NCI-H69 (cell line): ENCODE results near the gene AMZ1.
"Not testable (repeated sequence)": the region's sequence is repeated elsewhere in the genome, so short reads cannot be mapped to it uniquely, and the experiment has no call there.

ENCODE experiments used
- DNase-seq: peaks from one replicate; lab custom pipeline; 2025; lab: John Stamatoyannopoulos, UW

AMZ1 gene

DNA sequence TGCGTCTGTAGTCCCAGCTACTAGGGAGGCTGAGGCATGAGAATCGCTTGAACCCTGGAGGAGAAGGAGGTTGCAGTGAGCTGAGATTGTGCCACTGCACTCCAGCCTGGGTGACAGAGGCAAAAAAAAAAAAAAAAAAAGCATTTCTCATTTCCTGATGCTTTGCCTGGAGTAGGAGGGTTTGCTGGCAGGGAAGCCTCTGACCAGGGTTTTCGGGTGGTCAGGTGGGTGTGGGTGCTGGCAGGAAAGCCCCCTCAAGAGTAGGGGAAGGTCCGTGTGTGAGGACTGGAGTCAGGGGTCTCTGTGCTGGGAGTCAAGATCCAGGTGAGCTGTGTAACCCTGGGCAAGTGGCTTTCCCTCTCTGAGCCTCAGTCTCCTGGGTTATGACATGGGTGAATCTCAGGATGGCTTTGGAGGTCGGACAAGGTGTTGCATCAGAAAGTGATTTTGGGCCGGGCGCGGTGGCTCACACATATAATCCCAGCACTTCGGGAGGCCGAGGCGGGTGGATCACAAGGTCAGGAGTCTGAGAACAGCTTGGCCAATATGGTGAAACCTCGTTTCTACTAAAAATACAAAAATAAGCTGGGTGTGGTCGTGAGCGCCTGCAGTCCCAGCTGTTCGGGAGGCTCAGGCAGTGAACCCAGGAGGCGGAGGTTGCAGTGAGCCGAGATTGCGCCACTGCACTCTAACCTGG lies 3.2 kb downstream of the AMZ1 start:
- DNase-seq, result no peak

DNA sequence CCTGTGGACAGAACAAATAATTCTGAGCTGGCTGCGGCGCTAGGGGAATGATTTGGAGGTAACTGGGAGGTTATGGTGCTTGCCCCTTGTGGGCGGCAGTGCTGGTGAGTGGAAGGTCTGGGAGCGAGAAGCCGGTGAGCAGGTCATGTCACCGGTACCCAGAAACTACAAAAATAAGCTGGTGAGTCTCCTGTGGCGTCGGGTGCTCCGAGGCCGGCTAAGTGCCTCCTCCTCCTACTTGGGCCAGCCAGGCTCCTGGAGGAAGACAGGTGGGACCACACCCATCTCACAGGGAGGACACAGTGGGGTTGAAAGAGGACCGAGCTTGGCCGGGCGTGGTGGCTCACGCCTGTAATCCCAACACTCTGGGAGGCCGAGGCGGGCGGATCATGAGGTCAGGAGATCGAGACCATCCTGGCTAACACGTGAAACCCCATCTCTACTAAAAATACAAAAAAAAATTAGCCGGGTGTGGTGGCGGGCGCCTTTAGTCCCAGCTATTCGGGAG lies 4.0 kb downstream of the AMZ1 start:
- peak; percentile 39 for DNase-seq

DNA sequence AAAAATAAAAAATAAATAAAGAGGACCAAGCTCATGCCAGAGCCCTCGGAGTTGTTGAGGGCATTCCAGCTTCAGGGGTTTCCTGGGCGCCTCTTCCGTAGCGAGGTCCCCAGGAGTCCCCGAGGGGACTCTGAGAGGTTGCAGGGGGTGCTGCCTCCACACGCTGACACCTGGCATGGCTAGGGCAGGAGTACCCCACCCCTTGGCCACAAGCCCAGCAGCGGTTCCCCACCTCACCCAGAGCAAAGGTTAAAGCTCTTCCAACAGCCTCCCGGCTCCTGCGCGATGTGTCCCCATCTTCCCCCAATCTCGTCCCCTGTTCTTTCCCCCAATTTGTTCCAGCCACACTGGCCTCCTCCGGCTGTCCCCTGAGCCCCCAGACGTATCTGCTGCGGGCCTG lies 4.5 kb downstream of the AMZ1 start:
- DNase-seq, result no peak

DNA sequence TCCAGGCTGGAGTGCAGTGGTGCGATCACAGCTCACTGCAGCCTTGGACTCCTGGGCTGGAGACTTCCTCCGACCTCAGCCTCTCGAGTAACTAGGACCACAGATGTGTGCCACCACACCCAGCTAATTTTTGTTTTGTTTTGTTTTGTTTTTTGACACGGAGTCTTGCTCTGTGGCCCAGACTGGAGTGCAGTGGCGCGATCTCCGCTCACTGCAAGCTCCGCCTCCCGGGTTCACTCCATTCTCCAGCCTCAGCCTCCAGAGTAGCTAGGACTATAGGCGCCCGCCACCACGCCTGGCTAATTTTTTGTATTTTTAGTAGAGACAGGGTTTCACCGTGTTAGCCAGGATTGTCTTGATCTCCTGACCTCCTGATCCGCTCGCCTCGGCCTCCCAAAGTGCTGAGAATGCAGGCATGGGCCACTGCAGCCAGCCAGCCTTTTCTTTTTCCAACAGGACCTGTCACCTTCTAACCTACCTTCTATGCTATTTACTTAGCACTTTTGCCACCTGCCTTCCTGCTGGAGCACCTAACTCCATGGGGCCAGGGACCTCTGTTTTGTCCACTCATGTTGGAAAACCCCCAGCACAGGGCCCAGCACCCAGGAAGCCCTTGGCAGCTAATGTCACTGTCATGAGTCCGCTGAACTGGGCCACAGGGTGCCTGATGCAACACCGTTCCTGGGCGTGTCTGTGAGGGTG lies 5.6 kb downstream of the AMZ1 start:
- not testable (repeated sequence) for DNase-seq

DNA sequence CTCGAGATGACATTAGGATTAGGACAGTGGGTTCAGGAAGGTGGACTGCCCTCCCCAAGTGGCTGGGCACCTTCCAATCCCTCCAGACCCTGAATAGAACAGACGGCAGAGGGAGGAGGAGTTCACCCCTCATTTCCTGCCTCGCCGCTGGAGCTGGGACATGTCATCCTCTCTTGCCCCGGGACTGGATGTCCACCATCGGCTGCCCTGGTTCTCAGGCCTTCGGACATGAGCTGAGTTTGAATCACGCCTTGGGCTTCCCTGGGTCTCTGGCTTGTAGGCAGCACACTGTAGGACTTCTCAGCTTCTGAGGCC lies 6.1 kb downstream of the AMZ1 start:
- not testable (repeated sequence) for DNase-seq

DNA sequence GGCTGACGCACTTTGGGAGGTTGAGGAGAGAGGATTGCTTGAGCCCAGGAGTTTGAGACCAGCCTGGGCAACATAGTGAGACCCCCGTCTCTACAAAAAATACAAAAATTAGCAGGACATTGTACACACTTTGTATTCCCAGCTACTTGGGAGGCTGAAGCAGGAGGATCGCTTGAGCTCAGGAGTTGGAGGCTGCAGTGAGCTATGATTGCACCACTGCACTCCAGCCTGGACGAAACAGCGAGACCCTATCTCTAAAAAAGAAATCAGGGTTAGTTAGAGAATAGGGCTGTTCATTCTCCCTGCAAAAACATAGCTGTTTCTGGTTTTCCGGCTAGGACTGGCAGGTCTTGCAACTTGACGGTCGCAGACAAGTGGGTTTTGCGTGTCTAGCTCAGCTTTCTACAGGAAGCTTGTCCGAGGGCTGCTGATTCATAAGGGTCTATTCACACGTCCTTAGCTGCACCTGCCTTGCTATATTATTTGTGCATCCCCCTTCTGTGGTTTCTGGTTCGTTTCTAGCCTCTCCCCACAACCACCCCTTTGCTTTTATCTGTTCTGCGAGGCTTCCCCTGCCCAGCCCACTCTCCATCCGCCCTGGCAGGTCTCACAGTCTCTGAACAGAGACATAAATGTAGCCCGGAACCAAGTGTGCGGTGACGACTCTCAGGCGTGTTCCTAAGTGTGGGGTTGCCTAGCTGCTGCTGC lies 10.7 kb downstream of the AMZ1 start:
- peak; percentile 35 for DNase-seq

DNA sequence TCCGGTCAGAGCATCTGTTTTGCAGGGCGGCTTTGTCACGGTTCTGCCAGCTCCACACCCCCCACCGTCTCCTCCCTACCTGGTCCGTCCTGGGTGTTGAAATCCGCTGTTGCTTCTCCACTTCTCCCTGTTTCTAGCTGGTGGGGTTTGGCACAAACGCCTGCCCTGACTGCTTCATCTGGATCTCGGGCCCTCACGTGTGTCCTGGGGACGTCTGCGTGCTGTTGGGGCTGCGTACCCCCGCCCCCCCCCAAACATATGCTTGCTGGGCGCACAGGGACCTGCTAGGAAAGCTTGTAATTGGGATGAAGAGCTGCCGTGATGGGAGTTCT lies 11.3 kb downstream of the AMZ1 start:
- DNase-seq, result no peak

DNA sequence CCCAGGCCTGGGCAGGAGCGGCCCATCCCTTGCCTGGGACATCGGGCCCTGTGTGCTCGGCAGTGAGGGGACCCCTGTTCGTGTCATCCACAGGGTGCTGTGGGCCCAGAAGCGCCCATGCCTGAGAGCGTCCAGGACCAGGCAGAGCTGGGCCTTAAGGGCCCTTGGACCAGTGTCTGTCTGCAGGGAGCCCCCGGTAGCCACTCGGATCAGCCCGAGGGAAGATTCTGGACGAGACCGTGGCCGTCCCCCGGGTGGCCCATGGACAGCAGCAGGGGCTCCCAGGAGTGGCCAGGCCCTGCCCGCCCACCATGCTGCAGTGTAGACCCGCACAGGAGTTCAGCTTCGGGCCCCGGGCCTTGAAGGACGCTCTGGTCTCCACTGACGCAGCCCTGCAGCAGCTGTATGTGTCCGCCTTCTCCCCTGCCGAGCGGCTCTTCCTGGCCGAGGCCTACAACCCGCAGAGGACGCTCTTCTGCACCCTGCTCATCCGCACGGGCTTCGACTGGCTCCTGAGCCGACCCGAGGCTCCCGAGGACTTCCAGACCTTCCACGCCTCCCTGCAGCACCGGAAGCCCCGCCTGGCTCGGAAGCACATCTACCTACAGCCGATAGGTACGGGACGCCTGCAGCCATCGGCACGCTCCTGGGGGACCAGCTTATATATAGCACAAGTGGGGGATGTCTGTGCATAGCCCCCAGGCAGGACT lies 12.3 kb downstream of the AMZ1 start:
- DNase-seq, result no peak

DNA sequence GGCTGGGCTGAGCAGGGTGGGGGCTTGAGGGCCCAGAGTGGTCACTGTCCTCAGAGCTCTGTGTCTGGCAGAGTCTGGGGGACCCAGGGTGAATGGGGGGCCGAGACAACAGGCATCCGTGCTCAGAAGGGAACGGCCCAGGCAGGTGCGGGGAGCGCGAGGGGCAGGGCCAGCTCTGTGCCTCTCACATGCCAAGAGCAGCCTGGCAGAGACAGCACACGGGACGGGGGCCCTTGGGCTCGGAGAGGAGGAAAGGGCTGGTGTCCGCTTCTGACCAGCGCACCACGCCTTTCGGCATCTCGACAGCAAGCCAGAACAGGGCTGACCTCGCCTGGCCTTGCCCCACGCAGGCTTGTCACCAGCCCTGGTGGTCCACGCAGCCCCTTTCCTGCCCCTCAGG lies 13.4 kb downstream of the AMZ1 start:
- DNase-seq, result no peak

DNA sequence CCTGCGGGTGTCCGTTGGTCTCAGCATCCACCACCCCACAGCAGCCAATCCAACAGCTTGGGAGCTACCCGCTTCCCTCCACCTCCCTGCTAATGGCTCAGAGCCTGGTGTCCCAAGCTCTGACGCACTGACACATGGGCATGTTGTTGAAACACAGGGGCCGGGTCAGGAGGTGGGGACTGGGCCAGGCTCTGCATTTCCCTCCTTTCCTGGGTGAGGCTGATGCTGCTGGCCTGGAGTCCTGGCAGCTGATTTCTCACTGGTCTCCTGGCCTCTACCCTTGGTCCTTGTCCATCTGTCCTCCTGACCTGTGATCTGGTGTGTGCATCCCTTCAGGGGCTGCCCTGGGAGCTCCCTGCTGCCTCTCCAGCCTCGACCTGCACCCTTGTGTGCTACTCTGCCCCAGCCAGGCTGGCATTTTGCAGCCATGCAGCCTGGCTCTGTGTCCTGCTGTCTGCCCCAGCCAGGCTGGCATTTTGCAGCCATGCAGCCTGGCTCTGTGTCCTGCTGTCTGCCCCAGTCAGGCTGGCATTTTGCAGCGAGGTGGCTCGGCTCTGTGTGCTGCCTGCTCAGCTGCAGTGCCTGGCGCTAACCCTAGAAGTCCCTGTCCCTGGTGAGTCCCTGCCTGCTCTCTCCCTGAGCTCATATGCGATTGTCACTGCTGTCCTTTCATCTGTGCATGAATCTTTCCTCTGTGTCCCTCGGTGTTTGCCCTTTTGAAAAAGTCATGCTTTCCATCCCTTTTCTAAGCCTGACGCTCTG lies 14.0 kb downstream of the AMZ1 start:
- DNase-seq, result no peak

DNA sequence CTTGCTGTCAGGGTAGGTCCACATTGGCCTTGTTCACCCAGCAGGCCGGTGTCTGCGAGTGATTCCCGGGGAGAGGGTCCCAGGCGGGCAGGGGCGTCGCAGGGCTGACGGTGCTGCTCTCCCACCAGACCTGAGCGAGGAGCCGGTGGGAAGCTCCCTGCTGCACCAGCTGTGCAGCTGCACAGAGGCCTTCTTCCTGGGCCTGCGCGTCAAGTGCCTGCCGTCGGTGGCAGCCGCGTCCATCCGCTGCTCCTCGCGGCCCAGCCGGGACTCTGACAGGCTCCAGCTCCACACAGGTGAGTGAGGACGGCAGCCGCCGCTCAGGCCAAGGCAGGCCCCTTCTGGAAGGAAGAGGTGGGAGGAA lies 14.6 kb downstream of the AMZ1 start:
- no peak for DNase-seq

DNA sequence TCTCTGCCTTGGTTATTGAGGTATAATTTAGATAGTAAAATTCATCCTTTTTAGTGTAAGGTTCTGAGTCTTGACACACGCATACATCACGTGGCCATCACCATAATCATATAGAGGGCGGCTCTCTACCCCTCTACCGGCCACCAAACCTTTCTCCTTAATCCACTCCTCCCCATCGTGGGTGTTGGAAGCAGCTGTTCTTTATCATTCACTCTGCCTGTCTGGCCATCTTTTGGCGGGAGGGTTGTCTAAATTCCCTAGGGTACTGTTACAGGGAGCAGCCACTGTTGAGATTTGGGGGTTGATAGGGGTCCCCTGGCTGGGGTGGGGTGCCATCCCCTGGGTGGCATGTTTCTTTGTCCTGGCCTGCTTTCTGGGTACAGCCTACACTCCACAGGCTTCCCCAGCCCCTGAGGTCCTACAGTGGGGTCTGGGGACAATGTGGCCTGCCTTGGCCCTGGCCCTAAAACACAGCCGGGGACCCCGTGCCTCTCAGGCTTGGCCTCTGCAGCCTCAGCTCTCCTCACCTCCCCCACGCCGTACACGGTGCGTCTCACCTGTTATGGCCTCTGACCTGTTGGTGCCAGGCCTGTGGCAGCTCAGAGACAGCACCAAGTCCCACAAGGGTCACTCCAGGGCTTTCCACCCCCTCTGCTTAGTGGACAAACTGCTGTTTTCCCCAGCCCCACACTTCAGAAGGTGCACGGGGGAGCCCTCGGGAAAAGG lies 17.5 kb downstream of the AMZ1 start:
- no peak for DNase-seq

DNA sequence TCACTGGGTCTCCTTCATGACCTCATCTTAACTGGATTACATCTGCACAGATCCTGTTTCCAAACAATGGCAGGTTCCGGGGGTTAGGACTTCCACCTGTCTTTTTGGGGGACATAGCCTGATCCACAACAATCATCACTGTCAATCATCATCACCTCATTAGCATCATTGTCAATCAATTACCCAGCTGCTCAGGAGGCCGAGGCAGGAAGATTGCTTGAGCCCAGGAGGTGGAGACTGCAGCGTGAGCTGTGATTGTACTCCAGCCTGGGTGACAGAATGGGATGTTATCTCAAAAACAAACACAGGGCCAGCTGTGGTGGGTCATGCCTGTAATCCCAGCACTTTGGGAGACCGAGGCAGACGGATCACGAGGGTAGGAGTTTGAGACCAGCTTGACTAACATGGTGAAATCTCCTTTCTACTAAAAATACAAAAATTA lies 18.7 kb downstream of the AMZ1 start:
- no peak for DNase-seq

DNA sequence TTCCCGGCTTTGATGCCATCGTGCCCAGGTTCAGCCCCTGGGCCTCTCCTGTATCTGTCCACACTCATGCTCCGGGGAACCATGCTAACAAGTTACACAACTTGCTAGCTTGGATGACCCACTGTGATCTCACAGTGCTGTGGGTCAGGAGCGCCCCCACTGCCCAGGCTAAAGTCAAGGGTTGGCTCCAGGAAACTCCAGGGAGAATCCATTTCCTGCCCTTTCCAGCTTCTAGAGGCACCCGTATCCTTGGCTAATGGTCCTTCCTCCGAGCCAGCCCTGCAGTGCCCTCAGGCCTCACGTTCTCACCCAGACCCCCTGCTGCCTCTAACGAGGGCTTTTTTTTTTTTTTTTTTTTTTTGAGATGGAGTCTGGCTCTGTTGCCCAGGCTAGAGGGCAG lies 19.5 kb downstream of the AMZ1 start:
- peak; percentile 37 for DNase-seq

DNA sequence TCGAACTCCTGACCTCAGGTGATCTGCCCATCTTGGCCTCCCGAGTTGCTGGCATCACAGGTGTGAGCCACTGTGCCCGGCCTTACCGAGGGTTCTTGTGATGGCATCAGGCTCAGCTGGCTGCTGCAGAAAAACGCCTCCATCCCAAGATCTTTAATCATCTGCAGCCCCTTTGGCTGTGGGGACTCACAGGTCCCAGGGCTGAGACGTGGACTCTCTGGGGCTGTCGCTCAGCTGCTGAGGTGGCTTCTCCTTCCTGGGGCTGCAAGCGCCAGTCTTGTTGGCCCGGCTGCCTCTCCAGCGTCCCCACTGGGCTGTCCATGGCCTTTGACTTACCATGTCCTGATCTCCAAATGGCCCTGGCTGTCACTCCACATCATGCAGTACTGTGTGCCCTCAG lies 20.0 kb downstream of the AMZ1 start:
- DNase-seq, result no peak

DNA sequence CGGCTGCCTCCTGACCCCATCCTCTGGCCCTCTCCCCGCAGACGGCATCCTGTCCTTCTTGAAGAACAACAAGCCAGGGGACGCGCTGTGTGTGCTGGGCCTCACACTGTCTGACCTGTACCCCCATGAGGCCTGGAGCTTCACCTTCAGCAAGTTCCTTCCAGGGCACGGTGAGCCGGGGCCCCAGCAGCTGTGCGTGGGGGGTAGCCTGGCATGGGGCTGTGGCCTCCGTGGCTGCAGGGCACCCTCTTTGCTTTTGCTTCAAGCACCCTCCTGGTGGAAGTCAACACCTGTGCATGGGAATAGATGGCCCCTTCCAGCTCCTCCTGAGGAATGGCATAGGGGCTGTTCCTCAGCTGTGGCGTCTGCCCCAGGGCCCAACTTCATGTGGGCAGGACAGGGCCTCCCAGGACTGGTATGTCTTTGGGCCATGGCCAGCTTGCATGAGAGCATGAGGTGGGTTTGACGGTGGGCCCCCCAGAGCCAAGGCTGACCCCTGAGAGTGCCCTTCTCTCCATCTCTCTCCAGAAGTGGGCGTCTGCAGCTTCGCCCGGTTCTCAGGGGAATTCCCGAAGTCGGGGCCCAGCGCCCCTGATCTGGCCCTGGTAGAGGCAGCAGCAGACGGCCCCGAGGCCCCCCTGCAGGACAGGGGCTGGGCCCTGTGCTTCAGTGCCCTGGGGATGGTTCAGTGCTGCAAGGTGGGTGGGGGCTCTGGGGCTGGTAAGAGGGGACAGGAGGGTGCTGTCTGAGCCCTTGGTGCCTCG lies 20.7 kb downstream of the AMZ1 start:
- no peak for DNase-seq

DNA sequence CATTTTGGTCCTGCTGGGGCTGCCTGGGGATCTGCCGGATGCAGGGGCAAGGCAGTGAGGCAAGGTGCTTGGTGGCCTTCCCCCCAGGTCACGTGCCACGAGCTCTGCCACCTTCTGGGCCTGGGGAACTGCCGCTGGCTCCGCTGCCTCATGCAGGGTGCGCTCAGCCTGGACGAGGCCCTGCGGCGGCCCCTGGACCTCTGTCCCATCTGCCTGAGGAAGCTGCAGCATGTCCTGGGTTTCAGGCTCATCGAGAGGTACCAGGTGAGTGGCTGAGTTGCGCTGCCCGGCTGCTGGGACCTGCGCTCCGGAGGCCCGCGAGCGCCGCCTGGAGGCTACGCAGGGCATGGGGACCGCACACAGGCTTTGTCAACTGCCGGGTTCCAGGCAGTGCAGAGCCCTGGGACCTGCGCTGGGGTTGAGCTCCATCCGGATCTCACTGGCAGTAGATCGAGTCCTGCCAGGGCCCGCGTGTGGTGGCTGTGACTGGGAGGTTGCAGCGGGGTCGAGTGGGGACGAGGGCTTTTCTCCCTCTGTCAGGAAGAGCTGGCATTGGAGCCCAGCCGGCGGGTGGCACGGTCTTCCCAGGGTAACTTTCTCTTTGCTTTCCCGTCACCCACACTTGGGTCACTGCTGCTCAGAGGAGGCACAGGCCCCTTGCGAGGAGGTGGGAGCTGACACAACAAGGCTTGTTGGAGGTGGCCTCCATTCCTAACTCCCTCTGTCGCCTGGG lies 21.7 kb downstream of the AMZ1 start:
- peak; percentile 60 for DNase-seq

DNA sequence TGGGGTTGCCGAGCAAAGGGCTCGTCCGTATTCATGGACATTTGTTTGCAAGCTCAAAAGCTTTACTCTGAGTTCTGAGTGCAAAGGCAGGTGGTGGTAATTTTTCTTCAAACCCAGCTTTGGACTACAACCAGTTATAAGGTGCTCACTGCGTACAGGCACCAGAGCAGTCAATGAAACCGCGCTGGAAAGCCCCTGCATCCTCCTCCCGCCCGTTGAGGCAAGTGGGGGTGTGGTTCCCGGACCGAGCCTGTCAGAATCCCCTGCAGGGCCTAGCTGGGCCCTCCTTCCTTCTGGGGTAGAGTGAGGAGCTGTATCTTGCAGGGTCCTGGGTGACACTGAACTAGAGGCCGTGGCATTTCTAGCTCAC lies 22.3 kb downstream of the AMZ1 start:
- no peak for DNase-seq

DNA sequence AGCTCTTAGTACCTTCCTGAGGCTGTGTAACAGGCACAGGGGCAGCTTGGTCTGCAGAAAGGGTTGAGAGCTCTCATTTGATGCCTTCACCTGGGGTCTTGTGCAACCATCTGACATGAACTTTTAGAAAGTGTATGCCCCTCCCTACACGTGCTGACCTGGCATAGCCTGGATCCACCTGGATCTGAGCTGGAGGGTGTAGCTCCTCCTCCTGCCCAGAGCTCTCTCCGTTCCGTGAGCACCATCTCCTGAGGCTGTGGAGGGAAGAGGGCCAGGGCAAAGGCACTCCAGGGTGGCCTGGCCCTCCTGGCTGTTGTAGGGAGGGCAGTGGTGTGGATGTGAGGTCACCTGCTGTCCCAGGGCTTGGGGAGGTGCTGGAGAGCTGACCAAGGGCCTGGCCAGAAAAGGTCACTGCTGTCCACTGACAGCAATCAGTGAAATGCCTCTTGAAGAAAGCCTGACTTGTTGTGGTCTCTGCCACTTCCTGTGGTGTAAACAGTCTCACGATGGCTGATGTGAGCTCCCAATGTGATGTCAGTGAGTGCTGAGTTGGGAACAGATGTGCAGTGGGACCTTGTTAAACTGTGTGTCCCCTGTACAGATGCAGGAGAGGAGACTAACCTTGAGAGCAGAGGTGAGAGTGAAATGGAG lies 23.0 kb downstream of the AMZ1 start:
- no peak for DNase-seq
